ENCODE data around the gene RASGRF2. TPM values are rescaled to one million over a fixed set of nuclear protein-coding genes. Genes with fewer than 3 reads are reported as not detected.

RASGRF2 gene
- total RNA-seq, 2 donors from 2014 or later = 6.9 to 13.9 TPM

GRCh38 chr5:81154725-81155124 is 194.6 kb downstream of the RASGRF2 start:
- TF ChIP-seq, protein P1, sequence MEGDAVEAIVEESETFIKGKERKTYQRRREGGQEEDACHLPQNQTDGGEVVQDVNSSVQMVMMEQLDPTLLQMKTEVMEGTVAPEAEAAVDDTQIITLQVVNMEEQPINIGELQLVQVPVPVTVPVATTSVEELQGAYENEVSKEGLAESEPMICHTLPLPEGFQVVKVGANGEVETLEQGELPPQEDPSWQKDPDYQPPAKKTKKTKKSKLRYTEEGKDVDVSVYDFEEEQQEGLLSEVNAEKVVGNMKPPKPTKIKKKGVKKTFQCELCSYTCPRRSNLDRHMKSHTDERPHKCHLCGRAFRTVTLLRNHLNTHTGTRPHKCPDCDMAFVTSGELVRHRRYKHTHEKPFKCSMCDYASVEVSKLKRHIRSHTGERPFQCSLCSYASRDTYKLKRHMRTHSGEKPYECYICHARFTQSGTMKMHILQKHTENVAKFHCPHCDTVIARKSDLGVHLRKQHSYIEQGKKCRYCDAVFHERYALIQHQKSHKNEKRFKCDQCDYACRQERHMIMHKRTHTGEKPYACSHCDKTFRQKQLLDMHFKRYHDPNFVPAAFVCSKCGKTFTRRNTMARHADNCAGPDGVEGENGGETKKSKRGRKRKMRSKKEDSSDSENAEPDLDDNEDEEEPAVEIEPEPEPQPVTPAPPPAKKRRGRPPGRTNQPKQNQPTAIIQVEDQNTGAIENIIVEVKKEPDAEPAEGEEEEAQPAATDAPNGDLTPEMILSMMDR (IDR thresholded peaks at IDR 0.05) = no peak
- Histone ChIP-seq H3K36me3 (no peaks in the 10 kb centered on the region), H3K4me3 (no peak overlapping the region), H3K27ac (no peak overlapping the region), H3K27me3 (replicated peaks; ENCODE audit: insufficient read depth) (no peaks in the 10 kb centered on the region), H3K4me1 (ENCODE audit: control insufficient read depth in 1 of 2, low read depth in 2 of 2) (no peaks in the 10 kb centered on the region), H3K9me3 (peaks cover 3% of the 10 kb centered on the region)
- DNase-seq (ENCODE audit: low spot score) (no peak), ATAC-seq (ENCODE audit: insufficient number of reproducible peaks, low FRiP score, low read depth) (no peak)

DNA sequence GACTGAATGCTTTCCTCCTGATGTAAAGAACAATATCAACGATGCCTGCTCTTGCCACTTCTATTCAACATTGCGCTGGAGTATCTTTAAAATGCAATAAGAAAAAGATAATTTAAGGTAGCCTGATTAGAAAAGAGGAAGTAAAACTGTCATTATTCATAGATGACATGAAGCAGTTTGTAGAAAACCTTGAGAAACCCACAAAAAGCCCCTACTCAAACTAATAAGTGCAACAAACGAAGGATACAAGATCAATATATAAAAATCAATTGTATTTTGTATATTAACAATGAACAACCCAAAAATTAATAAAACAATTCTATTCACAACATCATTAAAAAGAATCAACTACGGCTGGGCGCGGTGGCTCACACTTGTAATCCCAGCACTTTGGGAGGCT is 196.6 kb downstream of the RASGRF2 start:
- no peak overlapping the region for H3K27ac ChIP-seq
- no peaks in the 10 kb centered on the region for H3K36me3 ChIP-seq
- ATAC-seq (ENCODE audit: insufficient number of reproducible peaks, low FRiP score, low read depth) = no peak
- H3K4me3 ChIP-seq = no peak overlapping the region
- TF ChIP-seq, protein P1 (IDR thresholded peaks at IDR 0.05) = no peak
- no peaks in the 10 kb centered on the region for H3K4me1 ChIP-seq (ENCODE audit: control insufficient read depth in 1 of 2, low read depth in 2 of 2)
- H3K9me3 ChIP-seq = peaks cover 3% of the 10 kb centered on the region
- no peaks in the 10 kb centered on the region for H3K27me3 ChIP-seq (replicated peaks; ENCODE audit: insufficient read depth)
- DNase-seq (ENCODE audit: low spot score) = no peak

DNA sequence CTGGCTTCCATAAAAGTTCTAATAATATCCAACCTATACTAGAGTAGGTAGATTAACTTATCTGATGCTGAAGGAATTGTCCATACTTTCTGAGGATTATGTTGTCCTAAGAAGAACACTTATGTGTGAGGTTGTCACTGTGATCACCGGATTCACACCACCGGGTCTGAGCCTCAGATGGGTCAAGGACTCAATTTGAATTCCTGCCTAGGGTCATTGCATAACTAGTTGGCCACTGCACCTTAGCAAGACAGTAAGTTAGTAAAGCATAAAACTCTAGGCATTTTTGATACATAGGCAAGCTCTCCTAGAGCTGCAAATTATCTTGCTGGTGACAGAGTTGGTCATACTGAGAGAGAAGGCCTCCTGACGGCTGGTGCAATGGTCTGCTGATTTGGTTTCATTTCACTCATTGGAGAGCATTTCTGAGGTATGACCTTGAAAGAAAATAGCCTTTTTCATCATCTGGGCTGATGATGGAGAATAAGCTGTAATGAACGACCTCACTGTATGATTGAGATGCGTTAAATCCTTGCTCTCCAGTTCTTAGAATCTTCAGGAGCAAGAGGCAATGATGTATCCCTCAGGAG is 200.9 kb downstream of the RASGRF2 start:
- no peak for DNase-seq (ENCODE audit: low spot score)
- TF ChIP-seq, protein P1 (IDR thresholded peaks at IDR 0.05) = no peak
- H3K4me1 ChIP-seq (ENCODE audit: control insufficient read depth in 1 of 2, low read depth in 2 of 2) = no peaks in the 10 kb centered on the region

DNA sequence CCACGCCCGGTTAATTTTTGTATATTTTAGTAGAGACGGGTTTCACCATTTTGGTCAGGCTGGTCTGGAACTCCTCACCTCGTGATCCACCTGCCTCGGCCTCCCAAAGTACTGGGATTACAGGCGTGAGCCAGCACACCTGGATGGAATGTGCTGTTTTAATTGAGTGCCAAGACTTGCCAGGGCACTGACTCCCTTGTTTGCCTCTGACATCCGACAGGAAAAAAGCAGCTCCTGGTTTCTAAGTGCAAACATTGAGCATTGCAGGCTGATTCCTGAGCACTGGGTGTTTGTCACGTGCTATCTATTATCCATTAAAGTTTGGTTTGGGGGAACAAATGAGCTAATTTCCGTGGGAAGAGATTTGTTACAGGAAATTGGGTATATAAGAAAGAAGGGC is 202.3 kb downstream of the RASGRF2 start:
- Histone ChIP-seq H3K4me1 (ENCODE audit: control insufficient read depth in 1 of 2, low read depth in 2 of 2) (no peaks in the 10 kb centered on the region), H3K36me3 (no peaks in the 10 kb centered on the region), H3K9me3 (no peaks in the 10 kb centered on the region), H3K4me3 (no peak overlapping the region), H3K27ac (no peak overlapping the region), H3K27me3 (replicated peaks; ENCODE audit: insufficient read depth) (no peaks in the 10 kb centered on the region)
- DNase-seq (ENCODE audit: low spot score) = no peak
- ATAC-seq (ENCODE audit: insufficient number of reproducible peaks, low FRiP score, low read depth) = no peak
- TF ChIP-seq, protein P1 (IDR thresholded peaks at IDR 0.05) = no peak

More for the DNA sequence above, 200.9 kb downstream of the RASGRF2 start:
- no peaks in the 10 kb centered on the region for H3K27me3 ChIP-seq (replicated peaks; ENCODE audit: insufficient read depth)
- peaks cover 3% of the 10 kb centered on the region for H3K9me3 ChIP-seq
- H3K4me3 ChIP-seq = no peak overlapping the region
- H3K27ac ChIP-seq = no peak overlapping the region
- H3K36me3 ChIP-seq = no peaks in the 10 kb centered on the region
- no peak for ATAC-seq (ENCODE audit: insufficient number of reproducible peaks, low FRiP score, low read depth)

- ATAC-seq (ENCODE audit: insufficient number of reproducible peaks, low FRiP score, low read depth) (no peak), DNase-seq (ENCODE audit: low spot score) (no peak)
- no peak overlapping the region for H3K27ac ChIP-seq
- no peaks in the 10 kb centered on the region for H3K4me1 ChIP-seq (ENCODE audit: control insufficient read depth in 1 of 2, low read depth in 2 of 2)
- TF ChIP-seq, protein P1 (IDR thresholded peaks at IDR 0.05) = no peak
- no peak overlapping the region for H3K4me3 ChIP-seq
- no peaks in the 10 kb centered on the region for H3K36me3 ChIP-seq
- H3K9me3 ChIP-seq = no peaks in the 10 kb centered on the region
- H3K27me3 ChIP-seq (replicated peaks; ENCODE audit: insufficient read depth) = no peaks in the 10 kb centered on the region
Measured at GRCh38 chr5:81163651-81164050, 203.5 kb downstream of the RASGRF2 start.
